Prostate gland (tissue), 2 donors: ENCODE results near the gene RBM15B.

Experiments
- POLR2AphosphoS5 ChIP-seq: sonication (generic); formaldehyde crosslinking; IDR thresholded peaks from one replicate; pipeline ENCODE4 v1.6.1; 2017; ENCODE audit warnings: antibody characterized with exemption
- TF ChIP-seq, protein P1 (sequence below), 4 experiments: fragments of 200-600 bp in 2 of 4; fragments of 450-650 bp in 2 of 4; sonication (generic) in 2 of 4; IDR thresholded peaks; 1 replicate in 3 of 4; 2 replicates in 1 of 4; pipeline ENCODE4 v1.5.1; 2016 to 2019; ENCODE audit warnings: antibody characterized with exemption in 4 of 4, mild to moderate bottlenecking in 2 of 4, moderate library complexity in 2 of 4

DNA sequence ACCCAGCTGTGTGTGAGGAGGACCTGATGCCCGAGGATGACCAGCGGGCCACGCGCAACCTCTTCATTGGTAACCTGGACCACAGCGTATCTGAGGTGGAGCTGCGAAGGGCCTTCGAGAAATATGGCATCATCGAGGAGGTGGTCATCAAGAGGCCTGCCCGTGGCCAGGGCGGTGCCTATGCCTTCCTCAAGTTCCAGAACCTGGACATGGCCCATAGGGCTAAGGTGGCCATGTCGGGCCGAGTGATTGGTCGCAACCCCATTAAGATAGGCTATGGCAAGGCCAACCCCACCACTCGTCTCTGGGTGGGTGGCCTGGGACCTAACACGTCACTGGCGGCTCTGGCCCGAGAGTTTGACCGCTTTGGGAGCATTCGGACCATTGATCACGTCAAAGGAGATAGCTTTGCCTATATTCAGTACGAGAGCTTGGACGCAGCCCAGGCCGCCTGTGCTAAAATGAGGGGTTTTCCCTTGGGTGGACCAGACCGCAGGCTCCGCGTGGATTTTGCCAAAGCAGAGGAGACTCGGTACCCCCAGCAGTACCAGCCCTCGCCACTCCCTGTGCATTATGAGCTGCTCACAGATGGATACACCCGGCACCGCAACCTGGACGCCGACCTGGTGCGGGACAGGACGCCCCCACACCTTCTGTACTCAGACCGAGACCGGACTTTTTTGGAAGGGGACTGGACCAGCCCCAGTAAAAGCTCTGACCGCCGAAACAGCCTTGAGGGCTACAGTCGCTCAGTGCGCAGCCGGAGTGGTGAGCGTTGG is 1.5 kb downstream of the RBM15B start:
- TF ChIP-seq, protein P1, sequence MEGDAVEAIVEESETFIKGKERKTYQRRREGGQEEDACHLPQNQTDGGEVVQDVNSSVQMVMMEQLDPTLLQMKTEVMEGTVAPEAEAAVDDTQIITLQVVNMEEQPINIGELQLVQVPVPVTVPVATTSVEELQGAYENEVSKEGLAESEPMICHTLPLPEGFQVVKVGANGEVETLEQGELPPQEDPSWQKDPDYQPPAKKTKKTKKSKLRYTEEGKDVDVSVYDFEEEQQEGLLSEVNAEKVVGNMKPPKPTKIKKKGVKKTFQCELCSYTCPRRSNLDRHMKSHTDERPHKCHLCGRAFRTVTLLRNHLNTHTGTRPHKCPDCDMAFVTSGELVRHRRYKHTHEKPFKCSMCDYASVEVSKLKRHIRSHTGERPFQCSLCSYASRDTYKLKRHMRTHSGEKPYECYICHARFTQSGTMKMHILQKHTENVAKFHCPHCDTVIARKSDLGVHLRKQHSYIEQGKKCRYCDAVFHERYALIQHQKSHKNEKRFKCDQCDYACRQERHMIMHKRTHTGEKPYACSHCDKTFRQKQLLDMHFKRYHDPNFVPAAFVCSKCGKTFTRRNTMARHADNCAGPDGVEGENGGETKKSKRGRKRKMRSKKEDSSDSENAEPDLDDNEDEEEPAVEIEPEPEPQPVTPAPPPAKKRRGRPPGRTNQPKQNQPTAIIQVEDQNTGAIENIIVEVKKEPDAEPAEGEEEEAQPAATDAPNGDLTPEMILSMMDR (IDR thresholded peaks at IDR 0.05): no peak
- TF ChIP-seq POLR2AphosphoS5: no peak
